Mesenteric fat pad (tissue), 1 donor: ENCODE measurements around the gene E4F1. TPM values are rescaled to one million over a fixed set of nuclear protein-coding genes. Genes with fewer than 3 reads are reported as not detected.

Source experiments
- DNase-seq: peaks from one replicate; pipeline ENCODE4 v3.0.0-alpha.2; 2020; ENCODE audit warnings: low spot score
- long read RNA-seq: library from polyadenylated mRNA; unstranded; transcript quantifications from one replicate; pipeline ENCODE4 v2.0.0, GENCODE V29; 2020
- total RNA-seq: library from RNA; stranded (reverse); fragmentation: NEBNext Ultra II Directional; extraction: Animal tissue kit (Norgen Biotek cat#: 25700); gene quantifications from one replicate; pipeline ENCODE4 v1.2.1, GENCODE V29; 2021
- donor health status: DM: yes; HTN: yes; CAD: no.

The E4F1 gene
- total RNA-seq = 15.1 TPM
- long read RNA-seq, transcript E4F1-201 (14 exons, 2,573 nt) = major isoform, 81 of 139 reads
- long read RNA-seq, partial matches to known transcripts = 20 of 139 reads
- long read RNA-seq, other reads (novel, unspliced or antisense) = 38 of 139 reads

- peak; percentile 100 for DNase-seq
Measured at GRCh38 chr16:2223221-2223941, at the start of gene E4F1. TSS of gene E4F1 (plus strand) at chr16:2223591. CDS start at chr16:2223614, 23 bp downstream.

GRCh38 chr16:2173916-2174315 is 49.5 kb upstream of the E4F1 start:
- no peak for DNase-seq

- no peak for DNase-seq
Measured at GRCh38 chr16:2174396-2175131, 48.8 kb upstream of the E4F1 start.

- DNase-seq = no peak
Measured at GRCh38 chr16:2175454-2175853, 47.9 kb upstream of the E4F1 start.

- DNase-seq = no peak
Measured at GRCh38 chr16:2176047-2176446, 47.3 kb upstream of the E4F1 start.

- DNase-seq = no peak
Measured at GRCh38 chr16:2177101-2177500, 46.3 kb upstream of the E4F1 start.

GRCh38 chr16:2177561-2177960 is 45.8 kb upstream of the E4F1 start:
- DNase-seq = no peak

GRCh38 chr16:2178321-2179106 is 44.9 kb upstream of the E4F1 start:
- DNase-seq = no peak

- DNase-seq = no peak
Measured at GRCh38 chr16:2179107-2179501, 44.3 kb upstream of the E4F1 start.

GRCh38 chr16:2179576-2179975 is 43.8 kb upstream of the E4F1 start:
- DNase-seq = no peak

GRCh38 chr16:2180461-2180860 is 42.9 kb upstream of the E4F1 start:
- no peak for DNase-seq

- no peak for DNase-seq
Measured at GRCh38 chr16:2180962-2181923, 42.1 kb upstream of the E4F1 start.

GRCh38 chr16:2181952-2182351 is 41.4 kb upstream of the E4F1 start:
- no peak for DNase-seq

GRCh38 chr16:2183671-2184070 is 39.7 kb upstream of the E4F1 start:
- no peak for DNase-seq

GRCh38 chr16:2184346-2184745 is 39.0 kb upstream of the E4F1 start:
- no peak for DNase-seq

GRCh38 chr16:2184962-2185361 is 38.4 kb upstream of the E4F1 start:
- no peak for DNase-seq

GRCh38 chr16:2186064-2186463 is 37.3 kb upstream of the E4F1 start:
- DNase-seq = no peak

GRCh38 chr16:2186505-2186904 is 36.9 kb upstream of the E4F1 start:
- DNase-seq = no peak

- no peak for DNase-seq
Measured at GRCh38 chr16:2187212-2187611, 36.2 kb upstream of the E4F1 start.

GRCh38 chr16:2188395-2188794 is 35.0 kb upstream of the E4F1 start:
- no peak for DNase-seq
